HepG2 (cell line): Measurements from ENCODE around the gene NFKBIA. TPM values are rescaled to one million over a fixed set of nuclear protein-coding genes. Genes with fewer than 3 reads are reported as not detected.

Source experiments
- AGO1 ChIP-seq: fragments of 200-400 bp; formaldehyde crosslinking; IDR thresholded peaks from 2 replicates; pipeline ENCODE4 v1.6.1; 2017; ENCODE audit warnings: mild to moderate bottlenecking, low read depth, low read length, moderate library complexity; ENCODE audit not compliant: poor library complexity, severe bottlenecking
- AGO2 ChIP-seq: fragments of 200-400 bp; formaldehyde crosslinking; optimal IDR thresholded peaks from 2 replicates; pipeline ENCODE3; 2017; ENCODE audit warnings: mild to moderate bottlenecking, low read depth, low read length, moderate library complexity
- ASH2L ChIP-seq: fragments of 300-600, 200-600 bp; sonication (generic); IDR thresholded peaks from 2 replicates; pipeline ENCODE4 v1.7.0; 2017; ENCODE audit warnings: low read depth, mild to moderate bottlenecking, moderate library complexity, mixed read lengths, low read length; ENCODE audit not compliant: insufficient read length
- ATF1 ChIP-seq: IDR thresholded peaks from 2 replicates; pipeline ENCODE4 v1.6.1; 2016; ENCODE audit warnings: mild to moderate bottlenecking, control low read depth
- CHCHD3 ChIP-seq: sonication (generic); formaldehyde crosslinking; IDR thresholded peaks from 2 replicates; pipeline ENCODE4 v1.8.0; 2022; ENCODE audit warnings: mild to moderate bottlenecking, missing genetic modification reagents, moderate library complexity
- GATA4 ChIP-seq: sonication (generic); IDR thresholded peaks from 2 replicates; pipeline ENCODE4 v1.6.1; 2016; ENCODE audit warnings: antibody characterized with exemption, low read depth, borderline replicate concordance
- HDAC2 ChIP-seq: sonication (generic); formaldehyde crosslinking; IDR thresholded peaks from 2 replicates; pipeline ENCODE4 v1.4.0; 2020; ENCODE audit warnings: missing genetic modification reagents
- TGIF2 ChIP-seq: IDR thresholded peaks from 2 replicates; pipeline ENCODE4 v1.6.1; 2016; ENCODE audit warnings: control low read depth, missing compliant biosample characterization
- ZNF180 ChIP-seq: sonication (generic); formaldehyde crosslinking; IDR thresholded peaks from 2 replicates; pipeline ENCODE4 v1.4.0; 2020; ENCODE audit warnings: low read depth, missing genetic modification reagents, borderline replicate concordance
- ZNF326 ChIP-seq: sonication (generic); formaldehyde crosslinking; IDR thresholded peaks from 2 replicates; pipeline ENCODE4 v1.4.0; 2020; ENCODE audit warnings: missing genetic modification reagents, borderline replicate concordance
- ZNF510 ChIP-seq: sonication (generic); formaldehyde crosslinking; IDR thresholded peaks from 2 replicates; pipeline ENCODE4 v1.4.0; 2020; ENCODE audit warnings: low read depth, mild to moderate bottlenecking, missing genetic modification reagents
- ZSCAN12 ChIP-seq: sonication (generic); formaldehyde crosslinking; IDR thresholded peaks from 2 replicates; pipeline ENCODE4 v1.9.0; 2021; ENCODE audit warnings: mild to moderate bottlenecking, missing genetic modification reagents
- ZSCAN22 ChIP-seq: sonication (generic); formaldehyde crosslinking; IDR thresholded peaks from 2 replicates; pipeline ENCODE4 v1.4.0; 2020; ENCODE audit warnings: mild to moderate bottlenecking, missing genetic modification reagents
- polyA plus RNA-seq, 8 experiments: library from polyadenylated mRNA; depleted of rRNA in 3 of 8; stranded (reverse) in 7 of 8; unstranded in 1 of 8; fragments of >200 nt; fragmentation: Illumina TruSeq in 4 of 8; extraction: Trizol in 4 of 8; gene quantifications; 2 replicates each; pipeline versions ENCODE4 v1.2.1 to v1.2.3, GENCODE V29; 2011 to 2016; ENCODE audit warnings: low read depth in 4 of 8, missing spikeins in 1 of 8, mixed read lengths in 1 of 8; ENCODE audit not compliant: insufficient read depth in 1 of 8
- total RNA-seq, 5 experiments: library from RNA; depleted of rRNA; stranded (reverse); fragments of >200 nt; fragmentation: Illumina TruSeq; extraction: Trizol; gene quantifications; 2 replicates each; pipeline ENCODE4 v1.2.3, GENCODE V29; 2016; ENCODE audit warnings: low read depth in 1 of 5
- TF ChIP-seq, protein P1 (sequence below): sonication (generic); formaldehyde crosslinking; IDR thresholded peaks from 2 replicates; pipeline ENCODE4 v1.4.0; 2020; ENCODE audit warnings: mild to moderate bottlenecking, missing genetic modification reagents
- TF ChIP-seq, protein P2 (sequence below), 2 experiments: sonication (generic) in 1 of 2; formaldehyde crosslinking in 1 of 2; IDR thresholded peaks; 2 replicates each; pipeline versions ENCODE4 v1.5.1 to v1.6.1; 2011 to 2020; ENCODE audit warnings: borderline replicate concordance in 1 of 2, low read depth in 1 of 2, low read length in 1 of 2, mild to moderate bottlenecking in 1 of 2, missing genetic modification reagents in 1 of 2, moderate library complexity in 1 of 2
- TF ChIP-seq, protein P3 (sequence below): sonication (generic); formaldehyde crosslinking; IDR thresholded peaks from 2 replicates; pipeline ENCODE4 v1.8.0; 2023; ENCODE audit warnings: mild to moderate bottlenecking, missing genetic modification reagents

NFKBIA gene
- total and polyA plus RNA-seq, 2 of the 13 experiments (the other 11 are each of a cell fraction or from before 2014, with no cell fraction given) = 197 to 319 TPM

DNA sequence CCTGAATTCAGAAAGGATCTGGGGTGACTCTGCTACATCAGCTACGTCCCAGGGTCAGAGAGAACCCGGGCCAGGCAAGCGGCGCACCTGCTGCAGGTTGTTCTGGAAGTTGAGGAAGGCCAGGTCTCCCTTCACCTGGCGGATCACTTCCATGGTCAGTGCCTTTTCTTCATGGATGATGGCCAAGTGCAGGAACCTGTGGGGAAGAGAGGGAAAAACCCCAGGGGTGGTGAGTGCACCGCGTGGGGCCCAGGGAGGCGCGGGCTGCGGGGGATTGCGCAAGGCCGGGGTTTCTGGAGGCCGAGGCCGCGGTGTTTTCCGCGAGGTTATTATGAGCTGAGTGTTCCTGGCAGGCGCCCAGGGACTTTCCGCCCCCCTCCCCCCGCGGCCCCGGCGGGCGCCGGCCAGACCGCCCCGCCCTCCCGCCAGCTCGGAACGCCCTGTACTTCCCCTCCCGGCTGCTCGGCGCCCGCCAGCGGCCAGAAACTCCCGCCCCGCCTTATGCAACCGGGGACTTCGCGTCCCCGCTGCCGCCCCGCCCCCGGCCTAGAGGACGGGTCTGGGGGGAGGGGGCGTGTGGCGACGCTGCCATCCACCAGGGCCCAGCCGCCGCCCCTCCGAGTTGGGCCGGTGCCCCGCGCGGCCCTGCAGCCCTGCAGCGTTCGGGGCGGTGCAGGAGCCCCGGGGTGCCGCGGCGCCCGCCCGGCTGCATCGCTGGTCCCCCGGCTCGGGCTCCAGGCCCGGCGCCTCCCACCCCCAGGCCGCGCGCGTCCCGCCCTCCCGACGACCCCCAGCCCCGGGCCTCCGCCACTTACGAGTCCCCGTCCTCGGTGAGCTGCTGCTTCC lies 723 bp downstream of the NFKBIA start (continued):
- TF ChIP-seq ZNF180 (CRISPR knock-in tag) (peak; percentile 97; the same call in 1 of the 2 replicates), ZSCAN12 (peak; percentile 84), ATF1 (CRISPR knock-in tag) (no peak), ZSCAN22 (CRISPR knock-in tag) (no peak), ZNF326 (CRISPR knock-in tag) (0 out of 2 replicates have a peak, but pooled peaks have one; percentile 52), ZNF510 (CRISPR knock-in tag) (peak; percentile 99), GATA4 (peak; percentile 74), ASH2L (peak; percentile 88), TGIF2 (peak; percentile 94), HDAC2 (CRISPR knock-in tag) (peak; percentile 100), AGO1 (peak; percentile 98), CHCHD3 (CRISPR knock-in tag) (peak; percentile 70), AGO2 (peak; percentile 23)
- TF ChIP-seq, protein P1, sequence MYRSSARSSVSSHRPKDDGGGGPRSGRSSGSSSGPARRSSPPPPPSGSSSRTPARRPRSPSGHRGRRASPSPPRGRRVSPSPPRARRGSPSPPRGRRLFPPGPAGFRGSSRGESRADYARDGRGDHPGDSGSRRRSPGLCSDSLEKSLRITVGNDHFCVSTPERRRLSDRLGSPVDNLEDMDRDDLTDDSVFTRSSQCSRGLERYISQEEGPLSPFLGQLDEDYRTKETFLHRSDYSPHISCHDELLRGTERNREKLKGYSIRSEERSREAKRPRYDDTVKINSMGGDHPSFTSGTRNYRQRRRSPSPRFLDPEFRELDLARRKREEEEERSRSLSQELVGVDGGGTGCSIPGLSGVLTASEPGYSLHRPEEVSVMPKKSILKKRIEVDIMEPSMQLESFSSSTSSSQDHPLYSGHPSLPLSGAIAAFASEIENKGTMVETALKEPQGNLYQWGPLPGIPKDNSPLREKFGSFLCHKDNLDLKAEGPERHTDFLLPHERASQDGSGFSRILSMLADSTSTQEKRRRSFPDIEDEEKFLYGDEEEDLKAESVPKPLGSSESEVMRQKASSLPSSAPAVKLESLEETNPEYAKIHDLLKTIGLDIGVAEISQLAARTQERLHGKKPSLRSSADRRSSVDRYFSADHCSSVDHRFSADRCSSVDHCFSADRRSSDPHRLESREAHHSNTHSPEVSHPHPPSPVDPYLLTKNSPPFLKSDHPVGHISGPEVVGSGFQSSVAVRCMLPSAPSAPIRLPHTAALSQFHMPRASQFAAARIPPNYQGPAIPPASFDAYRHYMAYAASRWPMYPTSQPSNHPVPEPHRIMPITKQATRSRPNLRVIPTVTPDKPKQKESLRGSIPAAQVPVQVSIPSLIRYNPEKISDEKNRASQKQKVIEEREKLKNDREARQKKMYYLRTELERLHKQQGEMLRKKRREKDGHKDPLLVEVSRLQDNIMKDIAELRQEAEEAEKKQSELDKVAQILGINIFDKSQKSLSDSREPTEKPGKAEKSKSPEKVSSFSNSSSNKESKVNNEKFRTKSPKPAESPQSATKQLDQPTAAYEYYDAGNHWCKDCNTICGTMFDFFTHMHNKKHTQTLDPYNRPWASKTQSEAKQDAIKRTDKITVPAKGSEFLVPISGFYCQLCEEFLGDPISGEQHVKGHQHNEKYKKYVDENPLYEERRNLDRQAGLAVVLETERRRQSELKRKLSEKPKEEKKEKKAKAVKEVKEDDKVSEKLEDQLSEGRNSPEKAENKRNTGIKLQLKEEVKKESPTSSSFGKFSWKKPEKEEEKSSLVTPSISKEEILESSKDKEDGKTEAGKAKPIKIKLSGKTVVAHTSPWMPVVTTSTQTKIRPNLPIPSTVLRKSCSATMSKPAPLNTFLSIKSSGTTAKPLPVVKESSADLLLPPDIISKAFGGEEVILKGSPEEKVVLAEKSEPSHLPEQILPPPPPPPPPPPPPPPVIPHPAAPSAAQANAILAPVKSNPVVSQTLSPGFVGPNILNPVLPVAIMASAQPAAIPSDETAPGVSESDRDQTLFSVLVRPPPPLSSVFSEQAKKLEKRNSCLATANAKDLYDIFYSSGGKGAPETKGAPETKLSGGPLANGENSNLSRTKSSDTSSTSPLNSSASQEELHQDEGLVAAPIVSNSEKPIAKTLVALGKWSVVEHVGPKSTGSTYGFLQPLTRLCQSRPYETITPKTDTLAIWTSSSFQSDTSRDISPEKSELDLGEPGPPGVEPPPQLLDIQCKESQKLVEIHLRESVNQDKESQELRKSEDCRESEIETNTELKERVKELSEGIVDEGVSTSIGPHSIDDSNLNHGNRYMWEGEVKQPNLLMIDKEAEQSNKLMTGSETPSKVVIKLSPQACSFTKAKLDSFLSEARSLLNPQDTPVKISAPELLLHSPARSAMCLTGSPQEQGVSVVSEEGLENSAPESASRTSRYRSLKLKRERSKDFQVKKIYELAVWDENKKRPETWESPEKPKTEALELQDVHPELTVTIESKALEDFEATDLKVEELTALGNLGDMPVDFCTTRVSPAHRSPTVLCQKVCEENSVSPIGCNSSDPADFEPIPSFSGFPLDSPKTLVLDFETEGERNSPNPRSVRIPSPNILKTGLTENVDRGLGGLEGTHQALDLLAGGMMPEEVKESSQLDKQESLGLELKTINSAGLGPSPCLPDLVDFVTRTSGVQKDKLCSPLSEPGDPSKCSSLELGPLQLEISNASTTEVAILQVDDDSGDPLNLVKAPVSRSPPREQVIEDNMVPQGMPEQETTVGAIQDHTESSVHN (CRISPR knock-in tag) = peak; percentile 99
- TF ChIP-seq, protein P2, sequence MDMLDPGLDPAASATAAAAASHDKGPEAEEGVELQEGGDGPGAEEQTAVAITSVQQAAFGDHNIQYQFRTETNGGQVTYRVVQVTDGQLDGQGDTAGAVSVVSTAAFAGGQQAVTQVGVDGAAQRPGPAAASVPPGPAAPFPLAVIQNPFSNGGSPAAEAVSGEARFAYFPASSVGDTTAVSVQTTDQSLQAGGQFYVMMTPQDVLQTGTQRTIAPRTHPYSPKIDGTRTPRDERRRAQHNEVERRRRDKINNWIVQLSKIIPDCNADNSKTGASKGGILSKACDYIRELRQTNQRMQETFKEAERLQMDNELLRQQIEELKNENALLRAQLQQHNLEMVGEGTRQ (IDR thresholded peaks at IDR 0.05; ENCODE audit: low read depth, low read length) = no peak
- TF ChIP-seq, protein P2 (CRISPR knock-in tag; IDR thresholded peaks at IDR 0.05; ENCODE audit: borderline replicate concordance) = peak; percentile 53; the same call in 1 of the 2 replicates
- TF ChIP-seq, protein P3, sequence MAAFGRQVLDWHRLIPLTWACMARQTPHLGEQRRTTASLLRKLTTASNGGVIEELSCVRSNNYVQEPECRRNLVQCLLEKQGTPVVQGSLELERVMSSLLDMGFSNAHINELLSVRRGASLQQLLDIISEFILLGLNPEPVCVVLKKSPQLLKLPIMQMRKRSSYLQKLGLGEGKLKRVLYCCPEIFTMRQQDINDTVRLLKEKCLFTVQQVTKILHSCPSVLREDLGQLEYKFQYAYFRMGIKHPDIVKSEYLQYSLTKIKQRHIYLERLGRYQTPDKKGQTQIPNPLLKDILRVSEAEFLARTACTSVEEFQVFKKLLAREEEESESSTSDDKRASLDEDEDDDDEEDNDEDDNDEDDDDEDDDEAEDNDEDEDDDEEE (CRISPR knock-in tag) = 0 out of 2 replicates have a peak, but pooled peaks have one; percentile 3
